ELF-1 (cell line): ENCODE data around the gene TIRAP.
"Not testable (repeated sequence)": the region's sequence is repeated elsewhere in the genome, so short reads cannot be mapped to it uniquely, and the experiment has no call there.

Experiments used
- DNase-seq: peaks from one replicate; pipeline ENCODE4 v3.0.0-alpha.2; 2016; ENCODE audit warnings: low read depth, low spot score

The TIRAP gene

GRCh38 chr11:126282736-126283591 is at the start of gene TIRAP:
Gene TIRAP, plus strand, starts transcription at chr11:126283093. Its CDS starts 7,802 bp downstream, at chr11:126290895.
- peak; percentile 58 for DNase-seq

DNA sequence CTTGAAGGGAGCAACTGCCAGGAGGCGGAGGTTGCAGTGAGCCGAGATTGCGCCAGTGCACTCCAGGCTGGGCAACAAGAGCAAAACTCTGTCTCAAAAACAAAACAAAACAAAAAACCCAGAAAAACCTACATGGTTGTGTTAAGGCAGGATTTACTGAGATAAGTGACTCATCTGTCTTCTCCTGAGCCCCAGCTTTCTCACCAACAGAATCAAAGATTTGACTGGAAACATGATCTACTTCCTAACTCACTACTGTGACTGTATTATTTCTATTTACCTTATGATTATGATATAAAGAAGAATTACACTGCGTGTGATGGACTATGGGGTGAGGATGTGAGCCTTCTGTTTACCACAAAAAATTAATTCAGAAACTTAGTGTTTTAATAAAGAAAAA is 49.5 kb upstream of the TIRAP start:
- DNase-seq = no peak

- no peak for DNase-seq
These were observed 36.3 kb upstream of the TIRAP start for GRCh38 chr11:126246636-126247035.

DNA sequence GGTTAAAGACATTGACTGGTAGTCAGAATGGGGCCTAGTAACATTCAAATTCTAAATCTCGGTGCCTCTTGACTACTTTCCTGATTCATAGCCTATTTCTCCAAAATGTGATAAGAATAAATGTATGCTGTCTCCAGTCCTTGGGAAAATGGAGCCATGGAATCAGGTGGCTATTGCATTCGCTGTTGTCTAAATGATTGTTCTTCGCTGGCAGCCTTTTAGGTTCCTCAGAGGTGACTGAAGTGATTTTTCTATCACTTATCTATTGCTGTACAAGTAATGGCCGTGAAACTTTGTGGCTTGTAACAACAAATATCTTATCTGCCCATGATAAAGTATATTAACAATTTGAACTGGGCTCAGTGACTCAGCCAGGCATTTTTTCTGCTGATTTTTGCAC is 29.6 kb upstream of the TIRAP start:
- no peak for DNase-seq

DNA sequence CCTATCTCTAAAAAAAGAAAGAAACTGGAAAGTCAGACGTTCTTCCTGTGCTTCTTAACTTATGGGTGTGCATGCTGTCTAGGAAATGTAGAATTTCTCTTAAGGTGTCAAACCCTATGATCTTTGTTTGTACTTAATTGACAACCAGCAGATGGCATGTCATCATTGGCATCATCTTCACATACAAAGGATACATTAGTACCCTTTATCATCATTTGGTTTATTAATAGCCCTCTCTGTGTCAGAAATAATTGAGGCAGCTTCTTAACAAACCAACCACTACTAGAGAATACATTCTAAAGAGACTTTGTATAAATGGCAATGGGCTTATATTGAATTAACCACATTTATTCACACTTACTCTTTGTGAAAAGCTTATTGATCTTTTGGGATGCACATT is 28.1 kb upstream of the TIRAP start:
- no peak for DNase-seq

- DNase-seq = not testable (repeated sequence)
These were observed 27.4 kb upstream of the TIRAP start for GRCh38 chr11:126255507-126255906.

- no peak for DNase-seq
These were observed 26.7 kb upstream of the TIRAP start for GRCh38 chr11:126256216-126256615.

- no peak for DNase-seq
These were observed 25.7 kb upstream of the TIRAP start for GRCh38 chr11:126257144-126257543.

DNA sequence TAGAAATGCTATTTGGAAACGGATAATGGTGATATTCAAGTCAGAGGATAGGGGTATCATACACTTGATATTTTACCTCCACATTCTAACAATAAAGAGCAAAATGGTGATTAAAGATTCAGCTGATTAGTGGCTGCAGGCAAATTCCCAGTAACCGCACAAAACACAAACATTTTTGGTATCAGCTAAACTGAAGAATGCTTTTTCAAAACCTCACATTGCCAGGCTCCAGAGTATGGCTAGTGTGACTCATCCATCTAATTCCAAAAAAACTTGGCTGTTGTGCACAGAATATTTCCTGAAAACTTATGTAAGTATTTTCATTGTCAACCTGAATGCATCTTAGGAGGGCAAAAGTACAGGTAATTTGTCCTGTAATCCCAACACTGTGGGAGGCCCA is 25.1 kb upstream of the TIRAP start:
- no peak for DNase-seq

DNA sequence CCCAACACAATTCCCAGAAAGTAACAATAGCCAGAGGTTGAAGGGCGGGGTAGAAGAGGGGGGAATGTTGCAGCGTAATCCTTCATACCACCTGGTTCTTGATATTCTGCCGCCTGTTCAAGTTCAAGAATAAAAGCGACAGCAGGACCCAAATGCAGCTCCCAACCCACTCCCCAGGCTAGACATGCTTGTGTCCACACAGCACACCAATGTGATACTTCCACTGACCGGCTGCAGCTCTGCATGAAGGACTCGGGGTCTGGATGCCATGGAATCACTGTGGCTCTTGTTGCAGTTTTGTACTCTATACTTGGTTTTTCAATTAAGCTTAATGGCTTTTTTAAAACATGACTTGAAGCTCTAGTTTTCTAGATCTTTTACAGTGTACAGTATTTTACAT is 20.7 kb upstream of the TIRAP start:
- no peak for DNase-seq

DNA sequence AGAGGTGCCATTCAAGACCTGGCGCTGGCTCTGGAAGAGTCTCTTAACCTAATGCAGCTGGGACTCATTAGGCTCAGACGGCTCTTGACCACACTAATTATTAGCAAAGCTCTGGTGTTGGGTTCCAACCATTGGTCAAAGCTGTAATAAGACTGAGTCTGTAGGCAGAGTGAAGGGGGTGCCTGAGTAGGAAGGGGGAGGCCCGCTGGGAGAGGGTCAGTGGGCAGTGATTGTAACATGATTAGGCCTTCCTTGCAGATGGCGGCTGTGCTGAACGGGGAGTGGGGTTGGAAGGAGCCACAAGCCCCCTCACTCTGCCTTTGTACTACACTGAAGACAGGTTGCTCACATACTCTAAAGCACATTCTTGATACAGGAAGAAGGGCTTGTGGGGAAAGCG is 19.4 kb upstream of the TIRAP start:
- DNase-seq = no peak

DNA sequence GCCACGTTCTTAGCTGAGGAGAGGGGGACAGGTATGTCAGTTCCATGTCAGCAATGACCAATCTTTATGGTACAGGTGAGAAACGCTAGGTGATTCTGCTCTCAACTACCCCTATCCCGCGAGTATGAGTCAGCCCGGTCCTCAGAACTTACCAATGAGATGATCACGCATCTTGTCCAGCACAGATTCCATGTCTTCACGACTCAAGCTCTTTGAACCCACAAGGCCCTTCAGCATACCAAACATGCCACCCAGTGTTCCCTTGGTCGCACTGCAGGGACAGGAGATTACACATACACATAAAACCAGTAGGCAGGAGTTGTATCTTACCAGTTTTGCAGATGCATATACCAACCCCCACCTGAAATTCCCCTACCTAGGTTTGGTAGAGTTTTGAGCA is 17.1 kb upstream of the TIRAP start:
- DNase-seq = no peak

DNA sequence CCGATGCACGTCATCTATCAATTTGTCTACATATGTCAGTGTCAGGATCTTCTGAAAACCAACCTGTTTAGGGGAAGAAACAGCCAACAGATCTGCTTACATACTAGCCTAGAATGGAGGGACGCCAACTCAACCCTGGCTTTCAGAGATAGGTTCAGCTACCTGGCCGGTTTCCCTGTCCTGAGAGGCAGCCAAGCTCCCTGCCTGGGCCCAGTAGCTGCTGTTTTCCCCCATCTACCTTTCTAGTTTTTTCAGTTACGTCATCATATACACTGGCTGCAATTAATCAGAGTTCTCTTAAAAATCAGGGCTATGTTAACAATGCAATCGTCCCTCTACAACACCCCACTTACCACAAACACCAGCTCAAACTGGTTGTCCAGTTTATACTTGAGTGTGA is 15.2 kb upstream of the TIRAP start:
- DNase-seq = no peak

DNA sequence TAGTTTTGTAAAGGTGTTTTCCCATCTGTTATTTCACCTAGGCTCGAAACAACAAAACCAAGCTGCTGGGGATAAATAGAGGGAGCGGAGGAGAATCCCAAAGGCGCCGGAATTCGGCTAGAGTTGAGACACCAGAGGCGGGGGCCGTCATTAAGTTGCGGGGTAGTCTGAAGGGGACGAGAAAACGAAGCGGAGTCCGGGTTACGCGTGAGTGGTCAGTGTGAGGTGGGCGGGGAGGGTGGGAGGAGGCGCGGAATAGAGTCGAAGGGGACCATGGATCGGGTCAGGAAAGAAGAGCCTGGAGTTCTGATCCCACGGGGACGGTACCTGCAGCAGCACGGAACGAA is 14.6 kb upstream of the TIRAP start:
- no peak for DNase-seq

- DNase-seq = peak; percentile 100
These were observed 13.9 kb upstream of the TIRAP start, which contains the start of the genes FOXRED1 and SRPRA for GRCh38 chr11:126268708-126269579. Gene FOXRED1, plus strand, starts transcription at chr11:126269154. Its CDS starts 53 bp downstream, at chr11:126269207. Gene SRPRA, minus strand, starts transcription at chr11:126268895. Its CDS starts 91 bp downstream, at chr11:126268804.

DNA sequence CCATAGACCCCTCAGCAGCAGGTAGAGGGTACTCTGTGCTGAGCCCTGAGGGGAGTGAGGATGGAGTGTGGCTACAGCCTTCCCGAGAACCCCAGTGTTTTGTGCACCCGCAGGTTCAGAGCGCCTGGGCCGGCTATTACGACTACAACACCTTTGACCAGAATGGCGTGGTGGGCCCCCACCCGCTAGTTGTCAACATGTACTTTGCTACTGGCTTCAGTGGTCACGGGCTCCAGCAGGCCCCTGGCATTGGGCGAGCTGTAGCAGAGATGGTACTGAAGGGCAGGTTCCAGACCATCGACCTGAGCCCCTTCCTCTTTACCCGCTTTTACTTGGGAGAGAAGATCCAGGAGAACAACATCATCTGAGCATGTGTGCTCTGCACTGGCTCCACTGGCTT is 5.6 kb upstream of the TIRAP start:
- no peak for DNase-seq

DNA sequence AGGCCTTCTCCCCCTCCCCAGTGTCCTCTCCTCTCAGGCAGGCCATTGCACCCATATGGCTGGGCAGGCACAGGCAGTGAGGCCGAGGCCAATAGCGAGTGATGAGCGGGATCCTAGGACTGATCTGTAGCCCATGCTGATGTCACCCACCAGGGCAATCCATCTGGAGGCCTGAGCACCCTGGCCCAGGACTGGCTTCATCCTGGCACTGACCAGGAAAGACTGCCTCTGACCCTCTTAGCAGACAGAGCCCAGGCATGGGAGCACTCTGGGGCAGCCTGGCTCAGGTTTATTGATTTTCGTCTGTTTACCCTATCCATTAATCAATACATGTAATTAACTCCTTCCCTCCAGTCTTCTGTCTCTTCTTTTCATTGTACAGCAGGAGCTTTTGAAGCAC is 5.1 kb upstream of the TIRAP start:
- no peak for DNase-seq

DNA sequence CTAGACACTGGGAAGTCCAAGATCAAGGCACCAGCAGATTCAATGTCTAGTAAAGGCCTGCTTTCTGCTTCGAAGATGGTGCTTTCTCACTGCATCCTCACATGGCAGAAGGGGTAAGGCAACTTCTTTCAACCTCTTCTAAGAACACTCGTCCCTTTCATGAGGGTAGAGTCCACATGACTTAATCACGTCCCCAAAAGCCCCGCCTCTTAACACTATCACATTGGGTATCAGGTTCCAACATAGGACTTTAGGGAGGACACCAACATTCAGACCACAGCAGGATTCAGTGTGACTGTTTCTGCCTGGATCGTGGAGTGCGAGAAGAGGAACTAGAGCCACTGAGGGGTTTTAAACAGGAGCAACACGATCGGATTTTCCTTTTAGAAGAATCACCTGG is 3.7 kb upstream of the TIRAP start:
- no peak for DNase-seq

GRCh38 chr11:126280595-126280994 is 2.3 kb upstream of the TIRAP start:
- DNase-seq = no peak

GRCh38 chr11:126281245-126281644 is 1.6 kb upstream of the TIRAP start:
- no peak for DNase-seq

DNA sequence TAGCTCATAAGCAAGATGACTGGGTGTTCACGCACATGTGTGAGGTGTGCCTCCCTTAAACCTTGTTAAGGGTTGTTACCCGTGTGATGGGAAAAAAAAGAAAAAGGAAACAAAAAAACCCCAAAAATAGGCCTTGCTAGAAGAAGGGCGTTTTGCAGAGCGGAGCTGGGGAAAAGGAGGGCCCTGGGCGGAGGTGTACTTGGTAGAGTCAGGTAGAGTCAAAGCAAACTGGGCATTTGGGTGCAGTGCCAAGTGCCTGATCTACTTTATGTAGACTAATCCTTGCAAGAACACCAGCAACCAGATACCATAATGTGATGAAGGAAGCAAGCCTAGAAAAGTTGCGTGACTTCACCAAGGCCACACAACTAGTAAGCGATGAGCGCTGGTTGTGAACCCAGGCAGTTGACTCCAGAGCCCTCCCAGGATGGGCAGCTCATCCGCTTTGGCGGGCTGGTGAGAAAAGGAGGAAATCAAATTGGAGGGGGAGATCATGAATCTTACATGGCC is 1.2 kb upstream of the TIRAP start:
- no peak for DNase-seq

DNA sequence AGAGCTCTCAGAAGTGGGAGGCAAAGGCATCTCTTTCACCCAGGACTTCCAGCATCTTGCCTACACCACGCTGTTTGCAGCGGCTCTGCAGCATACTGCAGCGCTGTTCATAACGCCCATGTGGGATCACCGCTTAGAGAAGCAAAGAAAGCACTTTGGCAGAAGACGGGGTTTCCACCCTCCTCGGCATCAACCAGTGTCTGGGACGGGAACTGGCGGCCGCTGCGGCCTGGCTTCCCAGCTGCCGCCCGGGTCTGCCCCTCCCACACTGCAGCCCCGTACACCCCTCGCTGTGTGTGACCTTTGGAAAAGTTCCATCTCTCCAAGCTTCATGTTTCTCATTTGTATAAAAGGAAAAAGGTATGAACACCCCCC is 545 bp upstream of the TIRAP start:
- DNase-seq = peak; percentile 49
